Measurements from ENCODE around the gene MDH1B. TPM values are rescaled to one million over a fixed set of nuclear protein-coding genes. Genes with fewer than 3 reads are reported as not detected.

MDH1B gene
- total RNA-seq, 2 experiments from 2014 or later = 0.19 to 0.28 TPM

DNA sequence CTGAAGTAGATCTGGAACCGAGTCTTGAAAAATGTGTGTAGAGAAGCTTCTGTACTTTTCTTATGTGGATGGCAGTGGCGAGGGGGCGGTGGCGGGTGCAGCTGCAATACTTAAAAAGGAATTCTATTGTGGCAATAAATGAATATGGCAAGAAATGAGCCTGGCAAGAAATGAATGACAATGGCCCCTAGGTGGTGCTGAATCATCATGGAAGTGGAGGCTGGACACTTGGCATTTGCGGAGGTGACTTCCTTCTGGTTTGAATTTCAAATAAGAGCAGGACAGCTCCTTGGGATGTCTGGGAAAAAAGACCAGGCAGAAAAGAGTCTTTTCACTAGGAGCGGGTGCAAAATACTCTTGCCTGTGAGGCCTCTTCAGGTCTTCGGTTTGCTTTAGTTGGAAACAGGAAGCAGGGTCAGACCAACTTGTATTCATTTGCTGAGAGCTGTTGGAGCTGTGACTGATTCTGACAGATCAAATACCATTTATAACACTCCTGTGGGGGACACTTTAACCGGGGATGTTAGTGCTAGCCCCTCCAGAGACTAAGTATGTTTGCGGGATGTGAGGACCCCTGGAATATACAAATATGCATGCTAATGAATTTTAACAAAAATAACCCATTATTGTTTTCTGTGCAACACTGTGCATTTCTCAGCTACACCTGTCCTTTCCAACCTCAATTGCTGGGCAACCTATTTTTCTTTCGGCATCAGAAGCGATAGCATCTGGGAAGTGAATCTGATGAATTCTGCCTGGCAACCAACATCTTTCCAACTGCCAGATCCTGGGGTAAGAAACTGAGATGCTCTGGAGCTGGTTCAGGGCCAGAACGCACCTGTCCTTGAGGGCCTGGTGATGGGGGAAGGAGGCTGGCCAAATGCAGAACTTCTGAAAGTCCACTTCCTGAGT, 35.6 kb upstream of the MDH1B start:
- Histone ChIP-seq H3K79me2 (ENCODE audit: insufficient read depth, low read depth, low read length) (no peaks in the 10 kb centered on the region), H3K9me3 (ENCODE audit: low read length) (no peaks in the 10 kb centered on the region), H4K20me1 (ENCODE audit: insufficient read depth, low read length) (no peaks in the 10 kb centered on the region), H2AFZ (ENCODE audit: low read length) (peak overlapping the region; percentile 86; the same call in 1 of the 2 replicates), H3K27ac (ENCODE audit: low read depth, low read length, poor library complexity, severe bottlenecking) (no peak overlapping the region), H3K4me2 (ENCODE audit: low read length) (peak overlapping the region; percentile 44; the same call in 1 of the 2 replicates), H3K4me1 (ENCODE audit: insufficient read depth, low read length, poor library complexity, severe bottlenecking) (no peaks in the 10 kb centered on the region), H3K36me3 (ENCODE audit: insufficient read depth, low read length) (no peaks in the 10 kb centered on the region), H3K4me3 (ENCODE audit: low read depth, low read length, poor library complexity, severe bottlenecking) (no peak overlapping the region), H3K9me2 (ENCODE audit: insufficient read depth, low read length) (no peaks in the 10 kb centered on the region)
- DNase-seq (ENCODE audit: low spot score) = peak; percentile 51
- no peak for TF ChIP-seq EZH2phosphoT487 (IDR thresholded peaks at IDR 0.05; ENCODE audit: borderline replicate concordance, low read depth, low read length)
- TF ChIP-seq, protein P1, sequence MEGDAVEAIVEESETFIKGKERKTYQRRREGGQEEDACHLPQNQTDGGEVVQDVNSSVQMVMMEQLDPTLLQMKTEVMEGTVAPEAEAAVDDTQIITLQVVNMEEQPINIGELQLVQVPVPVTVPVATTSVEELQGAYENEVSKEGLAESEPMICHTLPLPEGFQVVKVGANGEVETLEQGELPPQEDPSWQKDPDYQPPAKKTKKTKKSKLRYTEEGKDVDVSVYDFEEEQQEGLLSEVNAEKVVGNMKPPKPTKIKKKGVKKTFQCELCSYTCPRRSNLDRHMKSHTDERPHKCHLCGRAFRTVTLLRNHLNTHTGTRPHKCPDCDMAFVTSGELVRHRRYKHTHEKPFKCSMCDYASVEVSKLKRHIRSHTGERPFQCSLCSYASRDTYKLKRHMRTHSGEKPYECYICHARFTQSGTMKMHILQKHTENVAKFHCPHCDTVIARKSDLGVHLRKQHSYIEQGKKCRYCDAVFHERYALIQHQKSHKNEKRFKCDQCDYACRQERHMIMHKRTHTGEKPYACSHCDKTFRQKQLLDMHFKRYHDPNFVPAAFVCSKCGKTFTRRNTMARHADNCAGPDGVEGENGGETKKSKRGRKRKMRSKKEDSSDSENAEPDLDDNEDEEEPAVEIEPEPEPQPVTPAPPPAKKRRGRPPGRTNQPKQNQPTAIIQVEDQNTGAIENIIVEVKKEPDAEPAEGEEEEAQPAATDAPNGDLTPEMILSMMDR (conservative IDR thresholded peaks at IDR 0.05; ENCODE audit: low read length) = peak; percentile 84
- no TSS peak for BruUV-seq (replicated peaks)
- CTCF ChIA-PET (ENCODE audit: unreplicated experiment) = interaction anchor here (0.9 kb wide), 1 partner anchor 9 kb away, joined by 3 read pairs; no protein-coding TSS in a partner anchor
- POLR2A ChIA-PET = interaction anchor here (0.6 to 1.4 kb wide), 4 partner anchors 8 to 833 kb away, joined by 3 to 4 read pairs (median 3); no protein-coding TSS in a partner anchor
- intact Hi-C loops (cut with micrococcal nuclease; ENCODE audit: unreplicated experiment) = loop anchor here (2.0 kb wide), 1 partner anchor 674 kb away; no protein-coding TSS in a partner anchor

DNA sequence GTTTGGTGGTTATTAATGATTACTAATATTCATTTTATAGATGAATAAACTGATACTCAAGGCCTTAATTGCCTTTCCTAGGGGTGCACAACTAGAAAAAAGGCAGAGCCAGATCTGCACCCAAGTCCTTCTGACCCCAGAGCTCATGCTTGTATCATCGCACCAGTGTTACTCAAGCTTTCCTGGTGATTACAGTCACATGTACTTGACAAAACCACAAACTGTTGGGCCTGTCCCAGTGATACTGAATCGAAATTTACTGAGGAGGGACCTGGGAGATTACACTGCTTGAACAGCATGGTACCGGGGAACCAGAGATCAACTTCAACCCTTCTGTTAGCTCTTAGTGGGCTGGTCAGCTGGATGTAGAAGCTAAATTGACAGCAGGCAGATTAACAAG, 34.0 kb upstream of the MDH1B start:
- H4K20me1 ChIP-seq (ENCODE audit: insufficient read depth, low read length) = no peaks in the 10 kb centered on the region
- no peaks in the 10 kb centered on the region for H3K4me1 ChIP-seq (ENCODE audit: insufficient read depth, low read length, poor library complexity, severe bottlenecking)
- ChIA-PET CTCF (ENCODE audit: unreplicated experiment) (interaction anchor here (0.7 kb wide), 1 partner anchor 8 kb away, joined by 3 read pairs; no protein-coding TSS in a partner anchor), POLR2A (no interaction called here)
- no peak overlapping the region for H3K4me3 ChIP-seq (ENCODE audit: low read depth, low read length, poor library complexity, severe bottlenecking)
- no peaks in the 10 kb centered on the region for H3K79me2 ChIP-seq (ENCODE audit: insufficient read depth, low read depth, low read length)
- H3K36me3 ChIP-seq (ENCODE audit: insufficient read depth, low read length) = peaks cover 5% of the 10 kb centered on the region; the same call in 1 of the 2 replicates
- H3K27ac ChIP-seq (ENCODE audit: low read depth, low read length, poor library complexity, severe bottlenecking) = no peak overlapping the region
- H2AFZ ChIP-seq (ENCODE audit: low read length) = no peak overlapping the region
- BruUV-seq (replicated peaks) = no TSS peak
- no peaks in the 10 kb centered on the region for H3K9me2 ChIP-seq (ENCODE audit: insufficient read depth, low read length)
- no peaks in the 10 kb centered on the region for H3K9me3 ChIP-seq (ENCODE audit: low read length)
- DNase-seq (ENCODE audit: low spot score) = no peak
- H3K4me2 ChIP-seq (ENCODE audit: low read length) = no peak overlapping the region
- intact Hi-C loops (cut with micrococcal nuclease; ENCODE audit: unreplicated experiment) = no loop called here
- no peak for TF ChIP-seq EZH2phosphoT487 (IDR thresholded peaks at IDR 0.05; ENCODE audit: borderline replicate concordance, low read depth, low read length)
- TF ChIP-seq, protein P1 (conservative IDR thresholded peaks at IDR 0.05; ENCODE audit: low read length) = no peak
